H1 (cell line): ENCODE data around the gene L1TD1. TPM values are rescaled to one million over a fixed set of nuclear protein-coding genes. Genes with fewer than 3 reads are reported as not detected.
"Not testable (repeated sequence)": the region's sequence is repeated elsewhere in the genome, so short reads cannot be mapped to it uniquely, and the experiment has no call there.

Experiments used
- CTCF ChIA-PET: fragments of 300-600 bp; sonication (Branson Sonifier 250); formaldehyde crosslinking; loops from one replicate; lab custom pipeline; 2021; ENCODE audit not compliant: partially characterized antibody; lab: Charles Lee
- POLR2A ChIA-PET: fragments of 300-600 bp; sonication (Branson Sonifier 250); formaldehyde crosslinking; loops from one replicate; lab custom pipeline; 2021; ENCODE audit warnings: inconsistent platforms; ENCODE audit not compliant: partially characterized antibody; lab: Charles Lee
- DNase-seq, 2 experiments: peaks; one replicate each; pipeline versions ENCODE4 v3.0.0 to v3.0.0-alpha.2; 2010 to 2022; ENCODE audit warnings: low spot score in 2 of 2, low read depth in 1 of 2, mixed read lengths in 1 of 2
- FAIRE-seq: peaks from 2 replicates; lab custom pipeline; 2011; peaks lifted over from hg19 to GRCh38; lab: Jason Lieb, UNC
- H2AFZ ChIP-seq: 2 replicates; pipeline ENCODE4 v1.8.1; 2012; ENCODE audit warnings: low read length, inconsistent platforms
- H2AK5ac ChIP-seq: 2 replicates; pipeline ENCODE4 v1.6.1; 2013; ENCODE audit warnings: low read depth, low read length
- H2BK120ac ChIP-seq: replicated peaks from 2 replicates; pipeline ENCODE3; 2013; ENCODE audit warnings: low read depth, low read length, inconsistent platforms
- H2BK12ac ChIP-seq: 2 replicates; pipeline ENCODE4 v1.6.1; 2013; ENCODE audit warnings: low read depth, low read length
- H2BK15ac ChIP-seq: 2 replicates; pipeline ENCODE4 v1.6.1; 2013; ENCODE audit warnings: low read length
- H2BK20ac ChIP-seq: 2 replicates; pipeline ENCODE4 v1.6.1; 2013; ENCODE audit warnings: low read length
- H2BK5ac ChIP-seq: 2 replicates; pipeline ENCODE4 v1.6.1; 2013; ENCODE audit warnings: low read depth, low read length
- H3K14ac ChIP-seq: 2 replicates; pipeline ENCODE4 v1.6.1; 2013; ENCODE audit warnings: inconsistent platforms; ENCODE audit not compliant: insufficient read length
- H3K18ac ChIP-seq: 2 replicates; pipeline ENCODE4 v1.6.1; 2013; ENCODE audit warnings: low read length; ENCODE audit errors: extremely low read depth
- H3K23ac ChIP-seq: 2 replicates; pipeline ENCODE4 v1.6.1; 2013; ENCODE audit warnings: inconsistent platforms; ENCODE audit not compliant: insufficient read length
- H3K23me2 ChIP-seq: 2 replicates; pipeline ENCODE4 v1.6.1; 2013; ENCODE audit warnings: low read depth, low read length
- H3K27ac ChIP-seq: 2 replicates; pipeline ENCODE4 v1.6.1; 2011; ENCODE audit warnings: low read depth, low read length, inconsistent platforms
- H3K27me3 ChIP-seq, 4 experiments: replicated peaks in 1 of 4; 1 replicate in 1 of 4; 2 replicates in 3 of 4; pipeline versions ENCODE4 v1.6.1 to v1.8.1; 2011 to 2013; ENCODE audit warnings: low read length in 3 of 4, mild to moderate bottlenecking in 3 of 4, inconsistent platforms in 2 of 4, mixed read lengths in 2 of 4, moderate library complexity in 1 of 4; ENCODE audit not compliant: control insufficient read depth in 3 of 4, insufficient read depth in 3 of 4; ENCODE audit errors: extremely low read depth in 1 of 4
- H3K36me3 ChIP-seq, 4 experiments: 2 replicates each; pipeline versions ENCODE4 v1.6.1 to v1.8.1; 2011 to 2013; ENCODE audit warnings: mild to moderate bottlenecking in 4 of 4, low read length in 3 of 4, moderate library complexity in 2 of 4, control low read depth in 1 of 4, inconsistent platforms in 1 of 4; ENCODE audit not compliant: insufficient read depth in 4 of 4, control insufficient read depth in 2 of 4
- H3K4ac ChIP-seq: replicated peaks from 2 replicates; pipeline ENCODE3; 2013; ENCODE audit warnings: low read length, low read depth, mixed read lengths, inconsistent platforms; ENCODE audit not compliant: insufficient read length
- H3K4me1 ChIP-seq, 4 experiments: replicated peaks in 1 of 4; 1 replicate in 1 of 4; 2 replicates in 3 of 4; pipeline versions ENCODE4 v1.6.1 to v1.8.1; 2011 to 2013; ENCODE audit warnings: low read length in 3 of 4, inconsistent platforms in 2 of 4, mixed read lengths in 1 of 4; ENCODE audit not compliant: insufficient read depth in 4 of 4, control insufficient read depth in 3 of 4
- H3K4me2 ChIP-seq, 2 experiments: 2 replicates each; pipeline versions ENCODE4 v1.6.1 to v1.8.1; 2011 to 2013; ENCODE audit warnings: low read depth in 2 of 2, low read length in 2 of 2, control low read depth in 1 of 2, inconsistent platforms in 1 of 2, mild to moderate bottlenecking in 1 of 2; ENCODE audit not compliant: insufficient read depth in 1 of 2
- H3K4me3 ChIP-seq, 4 experiments: fragments of 200-600, 300-600 bp in 1 of 4; sonication (generic), shearing (Covaris generic), sonication (Bioruptor Twin) in 1 of 4; 2 replicates each; pipeline versions ENCODE4 v1.5.1 to v1.8.1; 2011 to 2016; ENCODE audit warnings: low read length in 4 of 4, low read depth in 3 of 4, control low read depth in 2 of 4, inconsistent platforms in 2 of 4, mild to moderate bottlenecking in 2 of 4, mixed read lengths in 1 of 4, moderate library complexity in 1 of 4; ENCODE audit not compliant: insufficient read depth in 2 of 4; ENCODE audit errors: extremely low read depth in 1 of 4
- H3K56ac ChIP-seq: replicated peaks from 2 replicates; pipeline ENCODE3; 2013; ENCODE audit warnings: low read depth, mild to moderate bottlenecking, mixed read lengths, low read length, inconsistent platforms; ENCODE audit not compliant: insufficient read length
- H3K79me1 ChIP-seq: 2 replicates; pipeline ENCODE4 v1.6.1; 2013; ENCODE audit warnings: low read depth, low read length, control low read depth
- H3K79me2 ChIP-seq, 2 experiments: 2 replicates each; pipeline versions ENCODE4 v1.6.1 to v1.8.1; 2012 to 2013; ENCODE audit warnings: low read length in 2 of 2, mild to moderate bottlenecking in 2 of 2, inconsistent platforms in 1 of 2; ENCODE audit not compliant: insufficient read depth in 2 of 2, control insufficient read depth in 1 of 2
- H3K9ac ChIP-seq, 4 experiments: replicated peaks in 1 of 4; 1 replicate in 1 of 4; 2 replicates in 3 of 4; pipeline versions ENCODE4 v1.6.1 to v1.8.1; 2011 to 2013; ENCODE audit warnings: low read depth in 3 of 4, low read length in 3 of 4, control low read depth in 2 of 4, mild to moderate bottlenecking in 2 of 4, moderate library complexity in 2 of 4, inconsistent platforms in 1 of 4; ENCODE audit errors: extremely low read depth in 1 of 4
- H3K9me3 ChIP-seq, 2 experiments: 2 replicates each; pipeline versions ENCODE4 v1.6.1 to v1.8.1; 2012 to 2013; ENCODE audit warnings: mild to moderate bottlenecking in 2 of 2, moderate library complexity in 2 of 2, control low read depth in 1 of 2, inconsistent platforms in 1 of 2, low read depth in 1 of 2, low read length in 1 of 2, mixed read lengths in 1 of 2; ENCODE audit not compliant: insufficient read depth in 2 of 2
- H4K20me1 ChIP-seq, 2 experiments: replicated peaks in 1 of 2; 2 replicates each; pipeline versions ENCODE3 to v1.8.1; 2011 to 2013; ENCODE audit warnings: inconsistent platforms in 2 of 2, low read length in 2 of 2, mild to moderate bottlenecking in 1 of 2; ENCODE audit not compliant: insufficient read depth in 2 of 2, control insufficient read depth in 1 of 2
- H4K5ac ChIP-seq: 2 replicates; pipeline ENCODE4 v1.6.1; 2013; ENCODE audit warnings: low read length, low read depth, mixed read lengths, inconsistent platforms; ENCODE audit not compliant: insufficient read length
- H4K8ac ChIP-seq: 2 replicates; pipeline ENCODE4 v1.8.0; 2013; ENCODE audit warnings: mild to moderate bottlenecking, moderate library complexity, low read length, inconsistent platforms; ENCODE audit not compliant: insufficient read depth; ENCODE audit errors: extremely low read depth
- H4K91ac ChIP-seq: replicated peaks from 2 replicates; pipeline ENCODE3; 2013; ENCODE audit warnings: low read length, mixed read lengths, inconsistent platforms; ENCODE audit not compliant: insufficient read length
- WGBS, 2 experiments: shearing (Covaris generic) in 1 of 2; methylation state at CpG; one replicate each; pipeline versions ENCODE4 v1.1.6 to v1.1.7; 2013 to 2015; ENCODE audit warnings: low lambda C conversion rate in 2 of 2, mixed read lengths in 2 of 2, inconsistent platforms in 1 of 2, low coverage in 1 of 2, missing lambda C conversion rate in 1 of 2; ENCODE audit not compliant: insufficient replicate concordance in 2 of 2, insufficient coverage in 1 of 2, insufficient read length in 1 of 2; ENCODE audit errors: extremely low coverage in 1 of 2, missing lambda C conversion rate in 1 of 2; 5-methylcytosine and 5-hydroxymethylcytosine counted together
- polyA plus RNA-seq, 7 experiments: library from polyadenylated mRNA; depleted of rRNA in 3 of 7; stranded (reverse) in 5 of 7; unstranded in 2 of 7; fragments of >200 nt in 5 of 7; fragments of 200-250 nt in 2 of 7; gene quantifications; 1 replicate in 5 of 7; 2 replicates in 1 of 7; 4 replicates in 1 of 7; pipeline versions ENCODE4 v1.2.1 to v1.2.3, GENCODE V29; 2011 to 2013; ENCODE audit warnings: missing spikeins in 2 of 7, mixed read lengths in 2 of 7
- total RNA-seq: library from RNA; stranded (reverse); fragmentation: NEBNext Ultra II Directional; extraction: Animal tissue kit (Norgen Biotek cat#: 25700); gene quantifications from 2 replicates; pipeline ENCODE4 v1.2.1, GENCODE V29; 2021

The L1TD1 gene
- total and polyA plus RNA-seq, 2 of the 8 experiments (the other 6 are each of a cell fraction or from before 2014, with no cell fraction given): 35.3 to 441 TPM

GRCh38 chr1:62220456-62220855 lies 25.8 kb downstream of the L1TD1 start:
- H3K23ac ChIP-seq, H2BK5ac ChIP-seq, H2BK12ac ChIP-seq, H3K18ac ChIP-seq, H2AFZ ChIP-seq, H4K91ac ChIP-seq, H3K27ac ChIP-seq, H3K23me2 ChIP-seq, FAIRE-seq, H2BK120ac ChIP-seq, H3K9me3 ChIP-seq, H3K27me3 ChIP-seq, H3K4ac ChIP-seq, H3K14ac ChIP-seq, H4K20me1 ChIP-seq, H3K79me2 ChIP-seq, H3K4me2 ChIP-seq, H4K8ac ChIP-seq, H3K4me3 ChIP-seq, H4K5ac ChIP-seq, H3K56ac ChIP-seq, H3K4me1 ChIP-seq, H3K9ac ChIP-seq, H2BK20ac ChIP-seq, H3K79me1 ChIP-seq, H2BK15ac ChIP-seq, H2AK5ac ChIP-seq, DNase-seq: not testable (repeated sequence)
- CTCF ChIA-PET: interaction anchor here (1.0 kb wide), 1 partner anchor 170 kb away, joined by 3 read pairs; no protein-coding TSS in a partner anchor
- POLR2A ChIA-PET: interaction anchor here (1.5 to 4.6 kb wide), 6 partner anchors 9 to 22 kb away, joined by 3 to 28 read pairs (median 8); no protein-coding TSS in a partner anchor
- 93% methylated on average over 9 of the region's 9 CpGs; no CpG with 5 or more reads in 1 of the 2 experiments for WGBS, 2 experiments
- H3K36me3 ChIP-seq: peaks cover 0 to 32% (median 8%) of the 10 kb centered on the region in 4 experiments; a peak in 6 of 8 replicates
